Endothelial cell (in vitro differentiated cells): Measurements from ENCODE around the gene AFDN. TPM values are rescaled to one million over a fixed set of nuclear protein-coding genes. Genes with fewer than 3 reads are reported as not detected.

Experiments used
- DNase-seq: peaks from one replicate; pipeline ENCODE4 v3.0.0; 2021; ENCODE audit warnings: low spot score
- H3K27ac Mint-ChIP-seq: one replicate; pipeline ENCODE4 v1.8.0; 2021; ENCODE audit warnings: mixed read lengths, inconsistent platforms; ENCODE audit not compliant: unreplicated experiment
- H3K27me3 Mint-ChIP-seq: one replicate; pipeline ENCODE4 v1.8.0; 2021; ENCODE audit warnings: mild to moderate bottlenecking, moderate library complexity, mixed read lengths, inconsistent platforms; ENCODE audit not compliant: unreplicated experiment
- H3K36me3 Mint-ChIP-seq: one replicate; pipeline ENCODE4 v1.8.0; 2021; ENCODE audit warnings: mild to moderate bottlenecking, low read depth, mixed read lengths, inconsistent platforms; ENCODE audit not compliant: unreplicated experiment
- H3K4me1 Mint-ChIP-seq: one replicate; pipeline ENCODE4 v1.8.0; 2021; ENCODE audit warnings: mild to moderate bottlenecking, mixed read lengths, inconsistent platforms; ENCODE audit not compliant: unreplicated experiment
- H3K4me3 Mint-ChIP-seq: one replicate; pipeline ENCODE4 v1.8.0; 2021; ENCODE audit warnings: mild to moderate bottlenecking, mixed read lengths, inconsistent platforms; ENCODE audit not compliant: unreplicated experiment
- H3K9me3 Mint-ChIP-seq: one replicate; pipeline ENCODE4 v1.8.0; 2021; ENCODE audit warnings: mixed read lengths, inconsistent platforms; ENCODE audit not compliant: unreplicated experiment
- CTCF ChIP-seq: fragments of 200-600 bp; sonication (generic); IDR thresholded peaks from one replicate; pipeline ENCODE4 v1.5.0; 2021; ENCODE audit warnings: antibody characterized with exemption; ENCODE audit not compliant: unreplicated experiment
- total RNA-seq: library from RNA; stranded (reverse); fragmentation: NEBNext Ultra II Directional; extraction: Animal tissue kit (Norgen Biotek cat#: 25700); gene quantifications from one replicate; pipeline ENCODE4 v1.2.1, GENCODE V29; 2021; ENCODE audit not compliant: unreplicated experiment

The AFDN gene
- total RNA-seq, 1 donor from 2014 or later, result 306 TPM

DNA sequence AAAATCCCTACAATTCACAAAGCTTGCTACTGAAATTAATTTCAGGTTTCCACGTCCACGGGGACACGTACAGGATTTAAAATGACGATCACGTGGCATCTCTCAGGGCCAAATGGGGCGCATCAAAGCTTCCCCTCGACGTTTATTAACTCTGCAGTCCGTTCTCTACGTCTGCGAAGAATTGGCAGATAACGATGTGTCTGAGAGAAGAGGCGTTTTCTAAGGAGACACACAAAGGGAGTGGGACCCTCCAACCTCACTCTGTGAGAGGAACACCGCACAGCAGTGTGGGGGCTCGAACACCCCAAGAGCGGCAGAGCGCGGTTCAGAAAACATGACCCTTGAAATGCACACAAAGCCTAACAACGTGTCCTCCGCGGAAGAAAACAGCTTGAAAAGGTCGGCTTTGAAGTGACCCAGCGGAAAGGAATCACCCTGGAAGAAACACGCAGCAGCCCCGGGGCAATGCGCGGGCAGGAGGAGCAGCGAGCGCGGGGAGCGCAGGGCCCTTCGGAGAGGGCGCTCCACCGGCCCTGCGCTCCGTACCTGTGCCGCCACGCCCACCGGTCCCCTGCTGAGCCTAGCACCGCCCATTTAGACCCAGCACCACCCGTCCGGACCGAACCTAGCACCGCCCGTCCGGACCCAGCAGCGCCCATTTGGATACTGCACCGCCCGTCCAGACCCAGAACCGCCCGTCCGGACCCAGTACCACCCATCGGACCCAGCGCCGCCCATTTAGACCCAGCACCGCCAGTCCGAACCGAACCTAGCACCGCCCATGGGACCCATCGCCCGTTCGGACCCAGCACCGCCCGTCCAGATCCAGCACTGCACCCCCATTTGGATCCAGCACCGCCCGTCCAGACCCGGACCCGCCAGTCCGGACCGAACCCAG lies 1.1 kb upstream of the AFDN start:
- H3K36me3 Mint-ChIP-seq, result peaks cover 16% of the 10 kb centered on the region
- H3K4me1 Mint-ChIP-seq, result peaks cover 24% of the 10 kb centered on the region
- H3K27ac Mint-ChIP-seq, result peak overlapping the region; percentile 74
- H3K27me3 Mint-ChIP-seq, result peaks cover 22% of the 10 kb centered on the region
- peak overlapping the region; percentile 99 for H3K4me3 Mint-ChIP-seq
- H3K9me3 Mint-ChIP-seq, result no peaks in the 10 kb centered on the region
- DNase-seq, result peak; percentile 72
- TF ChIP-seq CTCF, result no peak

DNA sequence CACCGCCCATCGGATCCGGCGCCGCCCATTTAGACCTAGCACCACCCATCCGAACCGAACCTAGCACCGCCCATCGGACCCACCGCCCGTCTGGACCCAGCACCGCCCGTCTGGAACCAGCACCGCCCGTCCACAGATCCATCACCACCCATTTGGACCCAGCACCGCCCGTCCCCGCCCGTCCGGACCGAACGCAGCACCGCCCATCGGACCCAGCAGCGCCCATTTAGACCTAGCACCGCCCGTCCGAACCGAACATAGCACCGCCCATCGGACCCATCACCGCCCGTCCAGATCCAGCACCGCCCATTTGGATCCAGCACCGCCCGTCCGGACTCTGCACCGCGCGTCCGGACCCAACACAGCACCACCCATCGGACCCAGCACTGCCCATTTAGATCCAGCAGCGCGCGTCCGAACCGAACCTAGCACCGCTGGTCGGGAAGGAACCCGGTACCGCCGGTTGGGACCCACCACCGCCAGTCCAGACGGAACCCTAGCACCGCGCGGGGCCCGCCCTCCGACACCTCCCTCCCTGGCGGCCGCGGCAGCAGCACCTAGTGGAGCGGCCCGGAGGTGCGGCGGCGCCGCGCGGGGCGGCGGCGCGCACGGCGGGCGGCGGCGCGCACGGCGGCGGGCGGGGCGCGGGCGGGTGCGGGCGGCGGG lies 348 bp upstream of the AFDN start:
- H3K27ac Mint-ChIP-seq, result peak overlapping the region; percentile 72
- TF ChIP-seq CTCF, result peak; percentile 23
- H3K4me3 Mint-ChIP-seq, result peak overlapping the region; percentile 99
- peak; percentile 69 for DNase-seq
- peaks cover 24% of the 10 kb centered on the region for H3K4me1 Mint-ChIP-seq
- H3K36me3 Mint-ChIP-seq, result peaks cover 13% of the 10 kb centered on the region
- H3K9me3 Mint-ChIP-seq, result no peaks in the 10 kb centered on the region
- H3K27me3 Mint-ChIP-seq, result peaks cover 20% of the 10 kb centered on the region

DNA sequence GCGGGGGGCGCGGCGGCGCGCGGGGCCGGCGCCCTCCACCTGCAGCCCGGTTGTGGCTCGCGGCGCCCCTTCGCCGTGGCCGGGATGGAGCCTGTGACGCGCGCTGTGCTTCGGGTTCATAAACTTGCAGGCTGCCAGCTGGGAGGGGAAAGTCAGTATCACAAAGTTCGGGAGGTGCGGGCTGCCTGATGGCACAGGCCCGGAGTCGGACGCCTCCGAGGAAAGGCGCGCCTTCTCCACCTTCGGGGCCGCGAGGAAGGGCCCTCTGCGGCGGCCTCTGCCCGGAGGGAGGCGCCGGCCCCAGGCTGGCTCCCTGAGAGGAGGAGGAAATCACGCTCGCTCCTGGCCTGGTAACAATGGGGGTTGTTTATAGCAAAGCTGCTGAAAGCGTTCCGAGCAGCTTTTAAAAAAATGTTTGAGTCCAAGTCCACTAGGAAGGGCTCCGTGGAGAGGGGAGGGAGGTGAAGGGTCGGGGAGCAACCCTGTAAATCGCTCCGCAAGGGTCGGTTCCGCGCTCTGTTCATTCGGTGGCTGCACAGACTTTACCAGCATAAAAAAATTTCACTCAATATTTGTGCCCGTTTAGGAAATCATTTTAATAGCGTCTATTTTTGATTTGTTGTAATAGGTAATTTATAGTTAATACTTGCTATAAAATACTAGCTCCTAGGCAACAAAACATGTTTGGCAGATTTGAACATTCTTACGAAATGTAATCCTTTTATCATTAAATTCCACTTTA lies 1.0 kb downstream of the AFDN start:
- peak; percentile 76 for DNase-seq
- peaks cover 20% of the 10 kb centered on the region for H3K27me3 Mint-ChIP-seq
- peaks cover 31% of the 10 kb centered on the region for H3K4me1 Mint-ChIP-seq

DNA sequence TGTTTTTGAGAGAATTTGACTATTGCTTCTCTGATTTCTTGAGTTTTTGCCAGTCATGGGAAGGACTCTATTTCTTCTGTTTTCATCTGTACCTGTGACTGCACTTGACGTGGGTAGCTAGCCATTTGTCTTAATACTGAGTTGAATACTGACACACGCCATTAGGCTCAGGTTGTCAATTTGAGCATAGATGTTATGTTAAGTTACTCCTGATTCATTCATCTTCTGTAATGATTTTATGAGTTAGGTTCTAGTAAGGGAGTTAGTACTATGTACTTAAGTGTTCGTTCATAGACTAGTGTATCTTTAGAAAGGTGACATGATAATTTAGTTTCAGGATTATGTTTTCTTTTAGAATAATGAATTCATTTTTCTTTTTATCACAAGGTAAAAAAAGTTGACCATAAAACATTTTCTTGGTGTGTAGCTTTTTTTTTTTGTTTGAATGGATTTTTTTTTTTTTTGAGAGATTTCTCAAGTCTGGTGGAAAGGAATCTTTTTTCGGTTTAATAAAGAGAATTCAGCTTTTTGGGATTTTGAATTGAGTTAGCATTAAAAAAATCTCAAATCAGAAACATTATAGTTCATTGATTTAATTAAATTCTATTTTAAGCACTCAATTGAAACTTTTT lies 1.7 kb downstream of the AFDN start:
- peaks cover 37% of the 10 kb centered on the region for H3K4me1 Mint-ChIP-seq
- DNase-seq, result no peak
- H3K27me3 Mint-ChIP-seq, result peaks cover 20% of the 10 kb centered on the region
- no peak for TF ChIP-seq CTCF
- H3K4me3 Mint-ChIP-seq, result peak overlapping the region; percentile 99
- no peaks in the 10 kb centered on the region for H3K9me3 Mint-ChIP-seq
- H3K27ac Mint-ChIP-seq, result peak overlapping the region; percentile 96
- peaks cover 8% of the 10 kb centered on the region for H3K36me3 Mint-ChIP-seq

More for the DNA sequence above, 1.0 kb downstream of the AFDN start:
- H3K36me3 Mint-ChIP-seq, result peaks cover 8% of the 10 kb centered on the region
- H3K4me3 Mint-ChIP-seq, result peak overlapping the region; percentile 99
- no peaks in the 10 kb centered on the region for H3K9me3 Mint-ChIP-seq
- peak overlapping the region; percentile 96 for H3K27ac Mint-ChIP-seq
- TF ChIP-seq CTCF, result no peak
